ENCODE measurements around the gene CCDC201.
"Not testable (repeated sequence)": the region's sequence is repeated elsewhere in the genome, so short reads cannot be mapped to it uniquely, and the experiment has no call there.

The CCDC201 gene

DNA sequence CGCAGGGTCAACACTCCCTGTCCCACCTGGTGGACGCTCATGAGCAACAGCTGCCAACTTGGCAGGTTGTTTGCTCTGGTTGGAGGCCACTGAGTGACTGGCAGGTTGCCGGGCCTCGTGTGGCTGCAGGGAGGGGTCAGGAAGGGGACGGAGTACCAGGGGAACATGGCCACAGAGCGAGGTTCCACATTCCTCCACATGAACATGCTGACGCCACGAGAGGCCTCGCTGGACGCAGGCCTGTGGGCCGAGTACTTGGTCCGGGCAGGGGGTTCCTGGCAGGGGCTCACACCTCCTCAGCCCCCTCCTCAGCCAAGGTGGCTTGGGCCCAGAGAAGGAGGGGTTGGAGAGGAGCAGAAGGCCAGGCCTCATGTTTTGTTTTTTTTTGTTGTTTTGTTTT, 54.1 kb downstream of the CCDC201 start:
- not testable (repeated sequence) for H3K79me2 ChIP-seq (ENCODE audit: low read length); H4K20me1 ChIP-seq (ENCODE audit: insufficient read depth, low read length); H2AFZ ChIP-seq (ENCODE audit: low read length); H3F3A ChIP-seq (ENCODE audit: insufficient read depth, low read length); H3K9me2 ChIP-seq (replicated peaks; ENCODE audit: insufficient read depth, low read length); H3K27me3 ChIP-seq (replicated peaks; ENCODE audit: insufficient read depth, low read length); H3K4me2 ChIP-seq (ENCODE audit: low read depth, low read length); H3K4me1 ChIP-seq (ENCODE audit: low read length); H3K9ac ChIP-seq (ENCODE audit: low read length); H3K36me3 ChIP-seq (replicated peaks; ENCODE audit: insufficient read depth, low read length); DNase-seq; H3K27ac ChIP-seq (ENCODE audit: low read length); H3K9me3 ChIP-seq (replicated peaks; ENCODE audit: insufficient read depth, low read length); H3K4me3 ChIP-seq (ENCODE audit: low read length)

DNA sequence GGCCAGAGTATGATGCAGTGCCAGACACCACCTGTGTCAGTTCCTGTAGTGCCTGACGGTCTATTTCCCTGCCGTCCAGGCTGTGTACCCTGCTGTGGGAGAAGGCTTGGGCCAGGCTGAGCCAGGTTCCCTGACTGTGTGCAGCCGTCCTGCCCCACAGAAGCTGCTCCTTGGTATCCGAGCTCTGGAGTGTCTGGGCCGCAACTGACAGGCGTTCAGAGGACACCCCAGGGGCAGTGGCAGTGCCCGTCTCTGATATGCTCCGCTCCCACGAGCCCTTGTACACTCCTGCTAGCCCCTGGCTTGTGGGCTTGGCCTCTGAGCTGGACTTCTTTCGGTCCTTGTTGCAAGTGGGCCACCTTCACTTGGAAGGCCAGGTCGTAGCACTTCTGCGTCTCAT, 55.0 kb downstream of the CCDC201 start:
- not testable (repeated sequence) for DNase-seq; H3K9me3 ChIP-seq (replicated peaks; ENCODE audit: insufficient read depth, low read length); H2AFZ ChIP-seq (ENCODE audit: low read length); H3K4me2 ChIP-seq (ENCODE audit: low read depth, low read length); H4K20me1 ChIP-seq (ENCODE audit: insufficient read depth, low read length); H3F3A ChIP-seq (ENCODE audit: insufficient read depth, low read length); H3K36me3 ChIP-seq (replicated peaks; ENCODE audit: insufficient read depth, low read length); H3K9ac ChIP-seq (ENCODE audit: low read length); H3K4me1 ChIP-seq (ENCODE audit: low read length); H3K9me2 ChIP-seq (replicated peaks; ENCODE audit: insufficient read depth, low read length); H3K79me2 ChIP-seq (ENCODE audit: low read length); H3K4me3 ChIP-seq (ENCODE audit: low read length); H3K27me3 ChIP-seq (replicated peaks; ENCODE audit: insufficient read depth, low read length); H3K27ac ChIP-seq (ENCODE audit: low read length)

- H3K9me3 ChIP-seq (replicated peaks; ENCODE audit: insufficient read depth, low read length); DNase-seq; H3K9me2 ChIP-seq (replicated peaks; ENCODE audit: insufficient read depth, low read length); H3K36me3 ChIP-seq (replicated peaks; ENCODE audit: insufficient read depth, low read length); H4K20me1 ChIP-seq (ENCODE audit: insufficient read depth, low read length); H3K27me3 ChIP-seq (replicated peaks; ENCODE audit: insufficient read depth, low read length); H3K9ac ChIP-seq (ENCODE audit: low read length); H3K4me3 ChIP-seq (ENCODE audit: low read length); H3F3A ChIP-seq (ENCODE audit: insufficient read depth, low read length); H3K27ac ChIP-seq (ENCODE audit: low read length); H3K4me1 ChIP-seq (ENCODE audit: low read length); H3K79me2 ChIP-seq (ENCODE audit: low read length); H2AFZ ChIP-seq (ENCODE audit: low read length); H3K4me2 ChIP-seq (ENCODE audit: low read depth, low read length): not testable (repeated sequence)
Measured at GRCh38 chr7:45817016-45817415, 55.9 kb downstream of the CCDC201 start.

DNA sequence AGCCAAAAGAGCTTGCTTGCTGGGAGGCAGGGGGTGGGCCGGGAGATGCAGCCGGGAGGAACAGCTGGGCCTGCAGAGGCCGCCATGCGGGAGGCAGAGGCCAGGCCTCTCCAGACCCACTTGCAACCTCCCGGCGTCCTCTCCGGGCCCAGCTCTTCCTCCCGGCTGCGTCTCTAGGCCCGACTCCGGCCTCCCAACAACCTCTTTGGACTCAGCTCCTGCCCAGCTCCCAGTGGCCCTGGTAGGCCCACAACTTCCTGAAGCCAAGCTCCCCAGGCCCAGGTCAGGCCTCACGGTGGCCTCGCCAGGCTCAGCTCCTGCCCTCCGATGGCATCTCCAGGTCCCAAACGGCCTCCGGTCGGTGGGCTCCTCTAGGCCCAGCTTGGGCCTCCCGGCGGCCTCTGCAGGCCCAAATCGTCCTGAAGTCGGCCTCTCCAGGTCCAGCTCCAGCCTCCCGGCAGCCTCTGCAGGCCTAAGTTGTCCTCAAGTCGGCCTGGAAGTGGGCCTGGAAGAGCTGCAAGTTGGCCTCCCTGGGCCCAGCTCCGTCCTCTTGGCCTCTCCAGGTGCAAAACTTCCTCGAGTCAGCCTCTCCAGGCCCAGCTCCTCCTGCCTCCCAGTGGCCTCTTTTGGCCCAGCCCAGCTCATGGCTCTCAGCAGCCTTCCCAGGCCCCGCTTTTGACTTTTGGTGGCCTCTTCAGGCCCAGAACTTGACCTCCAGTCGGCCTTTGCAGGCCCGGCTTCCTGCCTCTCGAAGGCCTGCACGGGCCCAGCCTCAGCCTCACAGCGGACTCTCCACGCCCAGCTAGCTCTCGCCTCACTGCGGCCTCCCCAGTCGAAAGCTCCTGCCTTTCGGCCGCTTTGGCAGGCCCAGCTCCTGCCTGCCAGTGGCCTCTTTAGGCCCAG, 58.4 kb downstream of the CCDC201 start:
- not testable (repeated sequence) for H3K4me3 ChIP-seq (ENCODE audit: low read length); H3K36me3 ChIP-seq (replicated peaks; ENCODE audit: insufficient read depth, low read length); H3K4me2 ChIP-seq (ENCODE audit: low read depth, low read length); H3K9ac ChIP-seq (ENCODE audit: low read length); H2AFZ ChIP-seq (ENCODE audit: low read length); H3K27me3 ChIP-seq (replicated peaks; ENCODE audit: insufficient read depth, low read length); H3K27ac ChIP-seq (ENCODE audit: low read length); H3K4me1 ChIP-seq (ENCODE audit: low read length); H3K79me2 ChIP-seq (ENCODE audit: low read length); H3F3A ChIP-seq (ENCODE audit: insufficient read depth, low read length); DNase-seq; H3K9me2 ChIP-seq (replicated peaks; ENCODE audit: insufficient read depth, low read length); H4K20me1 ChIP-seq (ENCODE audit: insufficient read depth, low read length); H3K9me3 ChIP-seq (replicated peaks; ENCODE audit: insufficient read depth, low read length)

DNA sequence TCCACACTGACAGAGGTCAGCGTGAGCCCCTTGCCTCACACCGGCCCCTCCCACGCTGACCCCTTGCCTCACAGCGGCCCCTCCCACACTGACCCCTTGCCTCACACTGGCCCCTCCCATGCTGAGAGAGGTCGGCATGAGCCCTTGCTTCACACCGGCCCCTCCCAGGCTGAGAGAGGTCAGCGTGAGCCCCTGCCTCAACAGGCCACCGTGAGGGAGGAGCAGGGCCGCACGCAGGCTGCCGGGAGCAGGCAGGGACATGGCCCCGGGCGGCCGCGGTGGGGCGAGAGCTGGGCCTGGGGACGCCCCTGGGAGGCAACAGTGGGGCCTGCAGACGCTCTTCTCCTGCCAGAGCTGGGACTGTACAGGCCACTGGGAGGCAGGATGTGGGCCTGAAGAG, 59.1 kb downstream of the CCDC201 start:
- H3K9me2 ChIP-seq (replicated peaks; ENCODE audit: insufficient read depth, low read length); H3K4me1 ChIP-seq (ENCODE audit: low read length); H2AFZ ChIP-seq (ENCODE audit: low read length); DNase-seq; H3K9ac ChIP-seq (ENCODE audit: low read length); H3K4me2 ChIP-seq (ENCODE audit: low read depth, low read length); H3F3A ChIP-seq (ENCODE audit: insufficient read depth, low read length); H3K4me3 ChIP-seq (ENCODE audit: low read length); H3K27me3 ChIP-seq (replicated peaks; ENCODE audit: insufficient read depth, low read length); H3K9me3 ChIP-seq (replicated peaks; ENCODE audit: insufficient read depth, low read length); H3K36me3 ChIP-seq (replicated peaks; ENCODE audit: insufficient read depth, low read length); H3K27ac ChIP-seq (ENCODE audit: low read length); H4K20me1 ChIP-seq (ENCODE audit: insufficient read depth, low read length); H3K79me2 ChIP-seq (ENCODE audit: low read length): not testable (repeated sequence)

GRCh38 chr7:45812946-45813345, 59.9 kb downstream of the CCDC201 start:
- H3K27me3 ChIP-seq (replicated peaks; ENCODE audit: insufficient read depth, low read length): no peaks in the 10 kb centered on the region
- no peak overlapping the region for H3K4me2 ChIP-seq (ENCODE audit: low read depth, low read length)
- H4K20me1 ChIP-seq (ENCODE audit: insufficient read depth, low read length): no peaks in the 10 kb centered on the region
- no peaks in the 10 kb centered on the region for H3K36me3 ChIP-seq (replicated peaks; ENCODE audit: insufficient read depth, low read length)
- no peak for DNase-seq
- no peaks in the 10 kb centered on the region for H3K4me1 ChIP-seq (ENCODE audit: low read length)
- no peak overlapping the region for H3K4me3 ChIP-seq (ENCODE audit: low read length)
- no peak overlapping the region for H2AFZ ChIP-seq (ENCODE audit: low read length)
- H3K9me2 ChIP-seq (replicated peaks; ENCODE audit: insufficient read depth, low read length): no peaks in the 10 kb centered on the region
- no peak overlapping the region for H3K27ac ChIP-seq (ENCODE audit: low read length)
- no peak overlapping the region for H3K9ac ChIP-seq (ENCODE audit: low read length)
- no peaks in the 10 kb centered on the region for H3F3A ChIP-seq (ENCODE audit: insufficient read depth, low read length)
- no peaks in the 10 kb centered on the region for H3K79me2 ChIP-seq (ENCODE audit: low read length)
- TF ChIP-seq EZH2phosphoT487 (IDR thresholded peaks at IDR 0.05; ENCODE audit: low read length) (no peak), CTCF (IDR thresholded peaks at IDR 0.05; ENCODE audit: low read length) (no peak), EZH2 (optimal IDR thresholded peaks at IDR 0.05; ENCODE audit: low read depth, low read length) (no peak)
- no peaks in the 10 kb centered on the region for H3K9me3 ChIP-seq (replicated peaks; ENCODE audit: insufficient read depth, low read length)

DNA sequence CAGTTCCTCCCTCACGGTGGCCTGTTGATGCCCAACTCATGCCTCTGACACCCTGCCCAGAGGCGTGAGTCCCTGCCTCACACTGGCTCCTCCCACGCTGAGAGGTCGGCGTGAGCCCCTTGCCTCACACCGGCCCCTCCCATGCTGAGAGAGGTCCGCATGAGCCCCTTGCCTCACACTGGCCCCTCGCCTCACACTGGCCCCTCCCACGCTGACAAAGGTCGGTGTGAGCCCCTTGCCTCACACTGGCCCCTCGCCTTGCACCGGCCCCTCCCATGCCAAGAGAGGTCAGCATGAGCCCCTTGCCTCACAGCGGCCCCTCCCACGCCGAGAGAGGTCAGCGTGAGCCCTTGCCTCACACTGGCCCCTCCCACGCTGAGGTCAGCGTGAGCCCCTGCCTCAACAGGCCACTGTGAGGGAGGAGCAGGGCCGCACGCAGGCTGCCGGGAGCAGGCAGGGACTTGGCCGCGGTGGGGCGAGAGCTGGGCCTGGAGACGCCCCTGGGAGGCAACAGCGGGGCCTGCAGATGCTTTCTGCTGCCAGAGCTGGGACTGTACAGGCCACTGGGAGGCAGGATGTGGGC, 61.1 kb downstream of the CCDC201 start:
- not testable (repeated sequence) for H3K9me2 ChIP-seq (replicated peaks; ENCODE audit: insufficient read depth, low read length); H3K27me3 ChIP-seq (replicated peaks; ENCODE audit: insufficient read depth, low read length); DNase-seq; H3K4me2 ChIP-seq (ENCODE audit: low read depth, low read length); H2AFZ ChIP-seq (ENCODE audit: low read length); H3K9me3 ChIP-seq (replicated peaks; ENCODE audit: insufficient read depth, low read length); H3K4me1 ChIP-seq (ENCODE audit: low read length); H3K79me2 ChIP-seq (ENCODE audit: low read length); H3K27ac ChIP-seq (ENCODE audit: low read length); H3K9ac ChIP-seq (ENCODE audit: low read length); H4K20me1 ChIP-seq (ENCODE audit: insufficient read depth, low read length); H3K4me3 ChIP-seq (ENCODE audit: low read length); H3F3A ChIP-seq (ENCODE audit: insufficient read depth, low read length); H3K36me3 ChIP-seq (replicated peaks; ENCODE audit: insufficient read depth, low read length)
